ENCODE measurements around the gene SRP68. TPM values are rescaled to one million over a fixed set of nuclear protein-coding genes. Genes with fewer than 3 reads are reported as not detected.

The SRP68 gene
- total RNA-seq, 1 experiment from 2014 or later, result 90.7 TPM

DNA sequence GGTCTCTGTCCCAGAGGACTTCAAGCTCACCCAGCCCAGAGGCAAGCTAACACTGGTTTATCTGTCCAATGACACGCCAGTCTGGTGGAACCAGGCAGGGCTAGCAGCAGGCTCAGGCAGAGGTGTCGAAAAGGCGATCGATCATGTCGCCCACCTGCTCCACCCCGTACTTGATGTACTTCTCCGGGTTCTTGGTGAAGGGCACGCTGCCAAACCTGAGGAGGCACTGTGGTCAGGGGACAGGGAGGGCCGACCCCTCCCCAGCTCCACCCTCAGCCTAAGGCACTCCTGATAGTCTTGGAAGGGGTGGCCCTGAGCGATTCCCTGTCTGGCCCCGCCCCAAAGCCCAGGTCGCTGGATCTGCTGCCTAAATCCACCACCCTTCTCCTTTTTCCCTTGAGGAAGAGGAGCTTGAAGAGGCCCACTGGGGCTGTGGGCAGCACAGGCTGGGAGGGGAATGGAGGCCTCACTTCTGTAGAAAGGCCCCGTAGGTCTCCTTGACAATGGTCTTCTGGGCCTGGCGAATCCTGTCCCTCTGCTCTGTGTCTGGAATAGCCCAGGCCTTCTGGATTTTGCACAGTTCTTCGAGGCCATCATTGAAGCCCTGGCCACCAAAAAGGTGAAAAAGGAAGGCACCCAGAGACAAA lies 11.3 kb upstream of the SRP68 start:
- H3K4me3 Mint-ChIP-seq, result no peak overlapping the region
- H3K9me3 Mint-ChIP-seq, result no peaks in the 10 kb centered on the region
- DNase-seq (ENCODE audit: low spot score) (no peak), ATAC-seq (no peak)
- H3K36me3 Mint-ChIP-seq, result peaks cover 27% of the 10 kb centered on the region
- TF ChIP-seq, protein P1, sequence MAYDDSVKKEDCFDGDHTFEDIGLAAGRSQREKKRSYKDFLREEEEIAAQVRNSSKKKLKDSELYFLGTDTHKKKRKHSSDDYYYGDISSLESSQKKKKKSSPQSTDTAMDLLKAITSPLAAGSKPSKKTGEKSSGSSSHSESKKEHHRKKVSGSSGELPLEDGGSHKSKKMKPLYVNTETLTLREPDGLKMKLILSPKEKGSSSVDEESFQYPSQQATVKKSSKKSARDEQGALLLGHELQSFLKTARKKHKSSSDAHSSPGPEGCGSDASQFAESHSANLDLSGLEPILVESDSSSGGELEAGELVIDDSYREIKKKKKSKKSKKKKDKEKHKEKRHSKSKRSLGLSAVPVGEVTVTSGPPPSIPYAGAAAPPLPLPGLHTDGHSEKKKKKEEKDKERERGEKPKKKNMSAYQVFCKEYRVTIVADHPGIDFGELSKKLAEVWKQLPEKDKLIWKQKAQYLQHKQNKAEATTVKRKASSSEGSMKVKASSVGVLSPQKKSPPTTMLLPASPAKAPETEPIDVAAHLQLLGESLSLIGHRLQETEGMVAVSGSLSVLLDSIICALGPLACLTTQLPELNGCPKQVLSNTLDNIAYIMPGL (CRISPR knock-in tag; IDR thresholded peaks at IDR 0.05), result no peak
- no peak for TF ChIP-seq JAZF1 (CRISPR knock-in tag; IDR thresholded peaks at IDR 0.05)
- no peak for TF ChIP-seq GABPB1 (CRISPR knock-in tag; IDR thresholded peaks at IDR 0.05)
- H3K4me1 Mint-ChIP-seq, result peaks cover 25% of the 10 kb centered on the region
- H3K27me3 Mint-ChIP-seq (ENCODE audit: low read depth), result peaks cover 11% of the 10 kb centered on the region
- CTCF ChIA-PET, result interaction anchor here (0.9 to 1.7 kb wide), 2 partner anchors 9 to 178 kb away, joined by 3 to 5 read pairs; partner anchors contain the start of gene GALR2
- POLR2A ChIA-PET, result no interaction called here
- no peak overlapping the region for H3K27ac Mint-ChIP-seq

DNA sequence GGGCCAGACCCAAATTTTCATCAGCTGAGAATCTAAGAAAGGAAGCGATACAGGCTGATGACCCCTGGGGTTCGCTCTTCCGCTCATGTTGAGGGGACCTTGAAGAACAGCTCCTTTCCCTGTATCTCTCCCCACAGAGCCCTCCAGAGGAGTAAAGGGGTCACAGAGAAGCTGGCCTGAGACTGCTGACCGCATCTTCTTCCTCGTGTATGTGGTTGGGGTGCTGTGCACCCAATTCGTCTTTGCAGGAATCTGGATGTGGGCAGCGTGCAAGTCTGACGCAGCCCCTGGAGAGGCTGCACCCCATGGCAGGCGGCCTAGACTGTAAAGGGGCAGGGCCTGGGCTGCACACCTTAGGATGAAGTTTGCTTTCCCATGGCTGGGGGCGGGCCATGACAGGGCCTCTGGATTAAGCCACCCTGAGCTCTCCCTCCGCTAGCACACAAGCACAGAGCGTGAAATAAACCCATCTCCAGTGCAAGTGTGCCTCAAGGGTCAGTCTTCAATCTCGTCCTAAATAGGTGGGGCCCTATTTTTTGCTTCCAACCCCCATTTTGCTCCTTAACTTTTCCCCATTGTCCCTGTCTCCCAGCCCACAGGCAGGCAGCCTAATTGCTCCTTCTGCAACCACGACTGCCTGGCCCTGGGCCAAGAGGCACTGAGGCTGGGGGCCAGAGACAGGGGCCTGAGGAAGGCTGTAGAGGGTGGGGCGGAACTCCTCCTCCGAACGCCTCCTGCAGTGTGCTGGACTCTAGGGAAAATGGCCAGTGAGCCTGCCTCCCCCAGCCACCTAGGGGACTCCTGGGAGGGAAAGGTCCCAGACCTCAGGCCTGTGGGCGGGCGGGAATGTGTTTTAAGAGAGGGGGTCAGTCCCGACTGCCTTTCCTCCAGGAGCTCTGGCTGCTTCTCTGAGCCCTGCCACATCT lies 10.3 kb upstream of the SRP68 start:
- H3K36me3 Mint-ChIP-seq, result peaks cover 20% of the 10 kb centered on the region
- no peaks in the 10 kb centered on the region for H3K9me3 Mint-ChIP-seq
- CTCF ChIA-PET, result interaction anchor here (0.9 to 3.7 kb wide), 5 partner anchors 8 to 177 kb away, joined by 3 to 26 read pairs (median 5); partner anchors contain the start of genes CDK3 and GALR2
- peaks cover 27% of the 10 kb centered on the region for H3K4me1 Mint-ChIP-seq
- H3K27ac Mint-ChIP-seq, result no peak overlapping the region
- H3K27me3 Mint-ChIP-seq (ENCODE audit: low read depth), result peaks cover 21% of the 10 kb centered on the region
- ATAC-seq (no peak), DNase-seq (ENCODE audit: low spot score) (no peak)
- POLR2A ChIA-PET, result no interaction called here
- H3K4me3 Mint-ChIP-seq, result no peak overlapping the region
- TF ChIP-seq, protein P1 (CRISPR knock-in tag; IDR thresholded peaks at IDR 0.05), result no peak
- TF ChIP-seq MYBL2 (CRISPR knock-in tag; IDR thresholded peaks at IDR 0.05), result no peak
- TF ChIP-seq, protein P2, sequence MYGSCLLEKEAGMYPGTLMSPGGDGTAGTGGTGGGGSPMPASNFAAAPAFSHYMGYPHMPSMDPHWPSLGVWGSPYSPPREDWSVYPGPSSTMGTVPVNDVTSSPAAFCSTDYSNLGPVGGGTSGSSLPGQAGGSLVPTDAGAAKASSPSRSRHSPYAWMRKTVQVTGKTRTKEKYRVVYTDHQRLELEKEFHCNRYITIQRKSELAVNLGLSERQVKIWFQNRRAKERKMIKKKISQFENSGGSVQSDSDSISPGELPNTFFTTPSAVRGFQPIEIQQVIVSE (CRISPR knock-in tag; IDR thresholded peaks at IDR 0.05; ENCODE audit: borderline replicate concordance), result no peak
- TF ChIP-seq ZNF121 (CRISPR knock-in tag; IDR thresholded peaks at IDR 0.05), result no peak
- TF ChIP-seq ZNF423 (CRISPR knock-in tag; IDR thresholded peaks at IDR 0.05), result no peak
- TF ChIP-seq ATF1 (CRISPR knock-in tag; IDR thresholded peaks at IDR 0.05), result no peak
- TF ChIP-seq ZNF219 (CRISPR knock-in tag; IDR thresholded peaks at IDR 0.05; ENCODE audit: borderline replicate concordance), result no peak
- no peak for TF ChIP-seq CBFB (CRISPR knock-in tag; IDR thresholded peaks at IDR 0.05; ENCODE audit: low read depth)
- TF ChIP-seq, protein P3, sequence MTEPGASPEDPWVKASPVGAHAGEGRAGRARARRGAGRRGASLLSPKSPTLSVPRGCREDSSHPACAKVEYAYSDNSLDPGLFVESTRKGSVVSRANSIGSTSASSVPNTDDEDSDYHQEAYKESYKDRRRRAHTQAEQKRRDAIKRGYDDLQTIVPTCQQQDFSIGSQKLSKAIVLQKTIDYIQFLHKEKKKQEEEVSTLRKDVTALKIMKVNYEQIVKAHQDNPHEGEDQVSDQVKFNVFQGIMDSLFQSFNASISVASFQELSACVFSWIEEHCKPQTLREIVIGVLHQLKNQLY (CRISPR knock-in tag; IDR thresholded peaks at IDR 0.05), result no peak
- no peak for TF ChIP-seq ZNF396 (CRISPR knock-in tag; IDR thresholded peaks at IDR 0.05; ENCODE audit: borderline replicate concordance)
- no peak for TF ChIP-seq SMAD3 (CRISPR knock-in tag; IDR thresholded peaks at IDR 0.05; ENCODE audit: borderline replicate concordance)
- TF ChIP-seq, protein P4, sequence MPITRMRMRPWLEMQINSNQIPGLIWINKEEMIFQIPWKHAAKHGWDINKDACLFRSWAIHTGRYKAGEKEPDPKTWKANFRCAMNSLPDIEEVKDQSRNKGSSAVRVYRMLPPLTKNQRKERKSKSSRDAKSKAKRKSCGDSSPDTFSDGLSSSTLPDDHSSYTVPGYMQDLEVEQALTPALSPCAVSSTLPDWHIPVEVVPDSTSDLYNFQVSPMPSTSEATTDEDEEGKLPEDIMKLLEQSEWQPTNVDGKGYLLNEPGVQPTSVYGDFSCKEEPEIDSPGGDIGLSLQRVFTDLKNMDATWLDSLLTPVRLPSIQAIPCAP (CRISPR knock-in tag; IDR thresholded peaks at IDR 0.05), result no peak
- no peak for TF ChIP-seq JAZF1 (CRISPR knock-in tag; IDR thresholded peaks at IDR 0.05)
- TF ChIP-seq, protein P5, sequence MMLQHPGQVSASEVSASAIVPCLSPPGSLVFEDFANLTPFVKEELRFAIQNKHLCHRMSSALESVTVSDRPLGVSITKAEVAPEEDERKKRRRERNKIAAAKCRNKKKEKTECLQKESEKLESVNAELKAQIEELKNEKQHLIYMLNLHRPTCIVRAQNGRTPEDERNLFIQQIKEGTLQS (CRISPR knock-in tag; conservative IDR thresholded peaks at IDR 0.05), result no peak
- no peak for TF ChIP-seq CREB1 (CRISPR knock-in tag; IDR thresholded peaks at IDR 0.05)
- no peak for TF ChIP-seq PRRX2 (CRISPR knock-in tag; IDR thresholded peaks at IDR 0.05)
- TF ChIP-seq, protein P6, sequence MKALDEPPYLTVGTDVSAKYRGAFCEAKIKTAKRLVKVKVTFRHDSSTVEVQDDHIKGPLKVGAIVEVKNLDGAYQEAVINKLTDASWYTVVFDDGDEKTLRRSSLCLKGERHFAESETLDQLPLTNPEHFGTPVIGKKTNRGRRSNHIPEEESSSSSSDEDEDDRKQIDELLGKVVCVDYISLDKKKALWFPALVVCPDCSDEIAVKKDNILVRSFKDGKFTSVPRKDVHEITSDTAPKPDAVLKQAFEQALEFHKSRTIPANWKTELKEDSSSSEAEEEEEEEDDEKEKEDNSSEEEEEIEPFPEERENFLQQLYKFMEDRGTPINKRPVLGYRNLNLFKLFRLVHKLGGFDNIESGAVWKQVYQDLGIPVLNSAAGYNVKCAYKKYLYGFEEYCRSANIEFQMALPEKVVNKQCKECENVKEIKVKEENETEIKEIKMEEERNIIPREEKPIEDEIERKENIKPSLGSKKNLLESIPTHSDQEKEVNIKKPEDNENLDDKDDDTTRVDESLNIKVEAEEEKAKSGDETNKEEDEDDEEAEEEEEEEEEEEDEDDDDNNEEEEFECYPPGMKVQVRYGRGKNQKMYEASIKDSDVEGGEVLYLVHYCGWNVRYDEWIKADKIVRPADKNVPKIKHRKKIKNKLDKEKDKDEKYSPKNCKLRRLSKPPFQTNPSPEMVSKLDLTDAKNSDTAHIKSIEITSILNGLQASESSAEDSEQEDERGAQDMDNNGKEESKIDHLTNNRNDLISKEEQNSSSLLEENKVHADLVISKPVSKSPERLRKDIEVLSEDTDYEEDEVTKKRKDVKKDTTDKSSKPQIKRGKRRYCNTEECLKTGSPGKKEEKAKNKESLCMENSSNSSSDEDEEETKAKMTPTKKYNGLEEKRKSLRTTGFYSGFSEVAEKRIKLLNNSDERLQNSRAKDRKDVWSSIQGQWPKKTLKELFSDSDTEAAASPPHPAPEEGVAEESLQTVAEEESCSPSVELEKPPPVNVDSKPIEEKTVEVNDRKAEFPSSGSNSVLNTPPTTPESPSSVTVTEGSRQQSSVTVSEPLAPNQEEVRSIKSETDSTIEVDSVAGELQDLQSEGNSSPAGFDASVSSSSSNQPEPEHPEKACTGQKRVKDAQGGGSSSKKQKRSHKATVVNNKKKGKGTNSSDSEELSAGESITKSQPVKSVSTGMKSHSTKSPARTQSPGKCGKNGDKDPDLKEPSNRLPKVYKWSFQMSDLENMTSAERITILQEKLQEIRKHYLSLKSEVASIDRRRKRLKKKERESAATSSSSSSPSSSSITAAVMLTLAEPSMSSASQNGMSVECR (CRISPR knock-in tag; IDR thresholded peaks at IDR 0.05; ENCODE audit: borderline replicate concordance), result no peak
